ENCODE data around the gene MAP7.
"Not testable (repeated sequence)": the region's sequence is repeated elsewhere in the genome, so short reads cannot be mapped to it uniquely, and the experiment has no call there.

MAP7 gene

GRCh38 chr6:136415351-136416007 lies 134.7 kb downstream of the MAP7 start:
- peak; percentile 3 for DNase-seq

- no peak for DNase-seq
These were observed 137.8 kb downstream of the MAP7 start for GRCh38 chr6:136412410-136412809.

- no peak for DNase-seq
These were observed 138.5 kb downstream of the MAP7 start for GRCh38 chr6:136411453-136412354.

GRCh38 chr6:136411025-136411325 lies 139.2 kb downstream of the MAP7 start:
- no peak for DNase-seq

- peak; percentile 56 for DNase-seq
These were observed 139.8 kb downstream of the MAP7 start for GRCh38 chr6:136410201-136411024.

GRCh38 chr6:136409597-136409996 lies 140.6 kb downstream of the MAP7 start:
- no peak for DNase-seq

- DNase-seq: peak; percentile 60
These were observed 142.0 kb downstream of the MAP7 start for GRCh38 chr6:136408204-136408603.

- no peak for DNase-seq
These were observed 144.7 kb downstream of the MAP7 start for GRCh38 chr6:136405420-136406029.

GRCh38 chr6:136404627-136405419 lies 145.4 kb downstream of the MAP7 start:
- DNase-seq: no peak

GRCh38 chr6:136404007-136404406 lies 146.2 kb downstream of the MAP7 start:
- DNase-seq: no peak

GRCh38 chr6:136403110-136403980 lies 146.9 kb downstream of the MAP7 start:
- peak; percentile 84 for DNase-seq

GRCh38 chr6:136401749-136402148 lies 148.5 kb downstream of the MAP7 start:
- DNase-seq: peak; percentile 70

- DNase-seq: not testable (repeated sequence)
These were observed 149.0 kb downstream of the MAP7 start for GRCh38 chr6:136401236-136401635.

GRCh38 chr6:136398453-136398852 lies 151.8 kb downstream of the MAP7 start:
- no peak for DNase-seq

- no peak for DNase-seq
These were observed 153.3 kb downstream of the MAP7 start for GRCh38 chr6:136396908-136397307.

GRCh38 chr6:136390959-136391358 lies 159.3 kb downstream of the MAP7 start:
- DNase-seq: not testable (repeated sequence)

- no peak for DNase-seq
These were observed 162.9 kb downstream of the MAP7 start for GRCh38 chr6:136387316-136387715.

GRCh38 chr6:136383268-136383937 lies 166.8 kb downstream of the MAP7 start:
- DNase-seq: no peak

GRCh38 chr6:136382676-136383252 lies 167.5 kb downstream of the MAP7 start:
- DNase-seq: no peak

GRCh38 chr6:136378888-136379287 lies 171.3 kb downstream of the MAP7 start:
- no peak for DNase-seq
